ENCODE data around the gene TENT4B. TPM values are rescaled to one million over a fixed set of nuclear protein-coding genes. Genes with fewer than 3 reads are reported as not detected.

Gene TENT4B
- total RNA-seq (10 to 100 TPM; 14.9 to 23.5 (median 20.0) TPM), polyA plus RNA-seq (1 to 10 TPM; 3.6 to 5.0 (median 4.2) TPM)

- intact Hi-C loops (cut with DNase I): loop anchor here (1.0 to 10.0 kb wide), 4 partner anchors 87 to 589 kb away; partner anchors contain the start of genes BRD7, CNEP1R1 and CYLD
- WGBS, 2 donors: 0 to 1% methylated on average over 111 to 113 of the region's 114 CpGs
- Histone ChIP-seq H3K36me3 (no peaks in the 10 kb centered on the region), H3K27me3 (no peaks in the 10 kb centered on the region), H3K4me1 (peaks cover 0 to 41% (median 29%) of the 10 kb centered on the region in 4 donors), H3K9me3 (no peaks in the 10 kb centered on the region), H3K4me3 (peak within 1 kb of the TSS; percentile 93 to 98 (median 96)), H3K27ac (peak within 1 kb of the TSS; percentile 89 to 96 (median 94))
- peak; percentile 50 to 66 for TF ChIP-seq POLR2A (IDR thresholded peaks at IDR 0.05)
- TF ChIP-seq, protein P1, sequence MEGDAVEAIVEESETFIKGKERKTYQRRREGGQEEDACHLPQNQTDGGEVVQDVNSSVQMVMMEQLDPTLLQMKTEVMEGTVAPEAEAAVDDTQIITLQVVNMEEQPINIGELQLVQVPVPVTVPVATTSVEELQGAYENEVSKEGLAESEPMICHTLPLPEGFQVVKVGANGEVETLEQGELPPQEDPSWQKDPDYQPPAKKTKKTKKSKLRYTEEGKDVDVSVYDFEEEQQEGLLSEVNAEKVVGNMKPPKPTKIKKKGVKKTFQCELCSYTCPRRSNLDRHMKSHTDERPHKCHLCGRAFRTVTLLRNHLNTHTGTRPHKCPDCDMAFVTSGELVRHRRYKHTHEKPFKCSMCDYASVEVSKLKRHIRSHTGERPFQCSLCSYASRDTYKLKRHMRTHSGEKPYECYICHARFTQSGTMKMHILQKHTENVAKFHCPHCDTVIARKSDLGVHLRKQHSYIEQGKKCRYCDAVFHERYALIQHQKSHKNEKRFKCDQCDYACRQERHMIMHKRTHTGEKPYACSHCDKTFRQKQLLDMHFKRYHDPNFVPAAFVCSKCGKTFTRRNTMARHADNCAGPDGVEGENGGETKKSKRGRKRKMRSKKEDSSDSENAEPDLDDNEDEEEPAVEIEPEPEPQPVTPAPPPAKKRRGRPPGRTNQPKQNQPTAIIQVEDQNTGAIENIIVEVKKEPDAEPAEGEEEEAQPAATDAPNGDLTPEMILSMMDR (IDR thresholded peaks at IDR 0.05): no peak
- TF ChIP-seq POLR2AphosphoS5 (IDR thresholded peaks at IDR 0.05): peak; percentile 81 to 96 (median 91)
- DNase-seq: peak; percentile 94
Observed at GRCh38 chr16:50152807-50153595, at the start of gene TENT4B. Gene TENT4B, plus strand, starts transcription at chr16:50153306. Its CDS starts 316 bp downstream, at chr16:50153622.

DNA sequence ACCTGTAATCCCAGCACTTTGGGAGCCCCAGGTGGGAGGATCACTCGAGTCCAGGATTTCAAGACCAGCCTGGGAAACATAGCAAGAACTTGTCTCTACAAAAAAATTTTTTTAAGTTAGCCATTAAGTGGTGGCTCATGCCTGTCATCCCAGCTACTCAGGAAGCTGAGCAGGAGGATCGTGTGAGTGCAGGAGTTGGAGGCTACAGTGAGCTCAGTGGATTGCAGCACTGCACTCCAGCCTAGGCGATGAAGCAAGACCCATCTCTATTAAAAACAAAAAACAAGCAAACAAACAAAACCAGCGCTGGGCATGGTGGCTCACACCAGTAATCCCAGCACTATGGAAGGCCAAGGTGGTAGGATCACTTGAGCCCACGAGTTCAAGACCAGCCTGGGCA, 49.3 kb upstream of the TENT4B start:
- WGBS, 2 donors: 83 to 84% methylated on average over 5 of the region's 5 CpGs
- no peaks in the 10 kb centered on the region for H3K9me3 ChIP-seq
- peaks cover 0 to 77% (median 27%) of the 10 kb centered on the region in 4 donors for H3K36me3 ChIP-seq
- no peak for TF ChIP-seq POLR2AphosphoS5 (IDR thresholded peaks at IDR 0.05)
- TF ChIP-seq EP300 (IDR thresholded peaks at IDR 0.05): no peak
- no peak for TF ChIP-seq POLR2A (IDR thresholded peaks at IDR 0.05)
- no peak overlapping the region for H3K27ac ChIP-seq
- no peak for DNase-seq
- no peaks in the 10 kb centered on the region for H3K27me3 ChIP-seq
- H3K4me3 ChIP-seq: no peak overlapping the region
- intact Hi-C loops (cut with DNase I): no loop called here
- H3K4me1 ChIP-seq: no peaks in the 10 kb centered on the region

DNA sequence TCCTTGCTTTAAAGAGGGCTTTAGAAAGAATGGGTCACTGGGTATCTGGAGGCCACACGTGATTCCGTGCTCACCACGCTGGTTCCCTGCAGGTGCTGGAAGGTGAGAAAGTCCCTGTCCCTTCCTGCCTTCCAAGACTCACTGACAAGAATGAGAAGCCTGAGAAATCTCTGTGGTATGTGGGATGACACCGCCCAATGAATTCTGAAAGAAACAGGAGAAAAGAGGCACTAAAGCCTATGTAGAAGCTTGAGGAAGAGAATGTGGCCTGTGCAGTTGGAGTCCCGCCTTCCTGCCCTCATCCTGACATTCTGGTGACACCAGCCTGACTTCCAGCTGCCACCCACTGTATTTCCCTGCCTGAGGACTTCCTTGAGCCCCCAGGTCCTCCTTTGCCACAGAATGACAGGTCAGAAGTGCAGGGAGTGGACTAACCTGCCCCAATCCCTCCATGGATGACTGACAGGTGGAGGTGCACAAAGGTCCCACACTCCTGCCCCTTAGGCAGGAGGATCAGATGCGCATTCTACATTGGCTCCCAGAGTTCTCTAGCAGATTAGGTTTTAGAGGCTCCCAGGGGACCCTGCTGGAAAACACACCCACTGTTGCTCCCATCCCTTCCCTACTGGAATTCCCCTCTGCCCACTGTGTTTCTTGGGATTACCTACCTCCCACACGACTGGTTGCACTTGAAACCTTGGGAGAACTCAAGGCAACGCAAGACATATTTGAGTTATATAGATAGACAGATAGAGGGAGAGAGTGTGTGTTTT, 38.6 kb upstream of the TENT4B start:
- DNase-seq: no peak
- no peaks in the 10 kb centered on the region for H3K9me3 ChIP-seq
- TF ChIP-seq EP300 (IDR thresholded peaks at IDR 0.05) (no peak), POLR2A (IDR thresholded peaks at IDR 0.05) (no peak), POLR2AphosphoS5 (IDR thresholded peaks at IDR 0.05) (no peak)
- TF ChIP-seq, protein P1 (IDR thresholded peaks at IDR 0.05): no peak
- no peak overlapping the region for H3K4me3 ChIP-seq
- no peaks in the 10 kb centered on the region for H3K36me3 ChIP-seq
- no peaks in the 10 kb centered on the region for H3K27me3 ChIP-seq
- WGBS, 2 donors: 81 to 90% methylated on average over 8 of the region's 8 CpGs
- H3K4me1 ChIP-seq: no peaks in the 10 kb centered on the region
- intact Hi-C loops (cut with DNase I): no loop called here
- no peak overlapping the region for H3K27ac ChIP-seq

GRCh38 chr16:50120711-50121110, 32.4 kb upstream of the TENT4B start:
- Histone ChIP-seq H3K4me3 (no peak overlapping the region), H3K9me3 (no peaks in the 10 kb centered on the region), H3K27ac (no peak overlapping the region), H3K27me3 (no peaks in the 10 kb centered on the region), H3K4me1 (no peaks in the 10 kb centered on the region), H3K36me3 (no peaks in the 10 kb centered on the region)
- DNase-seq: no peak
- intact Hi-C loops (cut with DNase I): no loop called here
- TF ChIP-seq, protein P1 (IDR thresholded peaks at IDR 0.05): no peak
- TF ChIP-seq POLR2A (IDR thresholded peaks at IDR 0.05) (no peak), EP300 (IDR thresholded peaks at IDR 0.05) (no peak), POLR2AphosphoS5 (IDR thresholded peaks at IDR 0.05) (no peak)

GRCh38 chr16:50121278-50121677, 31.8 kb upstream of the TENT4B start:
- Histone ChIP-seq H3K27me3 (no peaks in the 10 kb centered on the region), H3K4me3 (no peak overlapping the region), H3K9me3 (no peaks in the 10 kb centered on the region), H3K4me1 (no peaks in the 10 kb centered on the region), H3K27ac (no peak overlapping the region), H3K36me3 (no peaks in the 10 kb centered on the region)
- TF ChIP-seq EP300 (IDR thresholded peaks at IDR 0.05): no peak
- TF ChIP-seq, protein P1 (IDR thresholded peaks at IDR 0.05): no peak
- no peak for DNase-seq
- intact Hi-C loops (cut with DNase I): no loop called here
- 75 to 84% methylated on average over 4 of the region's 4 CpGs for WGBS, 2 donors

Data from sigmoid colon (tissue), 7 donors.